ENCODE data around the gene AGPAT3.

The AGPAT3 gene

DNA sequence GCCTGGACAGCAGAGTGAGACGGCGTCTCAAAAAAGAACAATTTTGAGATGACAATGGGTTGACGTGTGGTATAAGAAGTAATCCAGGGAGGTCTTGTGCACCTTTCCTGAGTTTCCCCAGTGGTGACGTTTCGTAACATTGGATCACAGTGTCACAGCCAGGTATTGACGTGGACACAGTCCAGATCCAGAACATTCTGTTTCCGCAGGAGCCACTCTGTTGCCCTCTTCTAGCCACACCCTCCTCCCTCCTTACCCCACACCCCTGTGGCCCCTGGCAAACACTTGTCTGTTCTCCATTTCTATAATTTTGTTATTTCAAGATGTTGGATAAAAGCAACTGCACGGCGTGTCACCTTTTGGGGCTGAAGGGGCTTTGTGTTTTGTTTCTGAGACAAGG is 140.6 kb downstream of the AGPAT3 start:
- no peak for DNase-seq

DNA sequence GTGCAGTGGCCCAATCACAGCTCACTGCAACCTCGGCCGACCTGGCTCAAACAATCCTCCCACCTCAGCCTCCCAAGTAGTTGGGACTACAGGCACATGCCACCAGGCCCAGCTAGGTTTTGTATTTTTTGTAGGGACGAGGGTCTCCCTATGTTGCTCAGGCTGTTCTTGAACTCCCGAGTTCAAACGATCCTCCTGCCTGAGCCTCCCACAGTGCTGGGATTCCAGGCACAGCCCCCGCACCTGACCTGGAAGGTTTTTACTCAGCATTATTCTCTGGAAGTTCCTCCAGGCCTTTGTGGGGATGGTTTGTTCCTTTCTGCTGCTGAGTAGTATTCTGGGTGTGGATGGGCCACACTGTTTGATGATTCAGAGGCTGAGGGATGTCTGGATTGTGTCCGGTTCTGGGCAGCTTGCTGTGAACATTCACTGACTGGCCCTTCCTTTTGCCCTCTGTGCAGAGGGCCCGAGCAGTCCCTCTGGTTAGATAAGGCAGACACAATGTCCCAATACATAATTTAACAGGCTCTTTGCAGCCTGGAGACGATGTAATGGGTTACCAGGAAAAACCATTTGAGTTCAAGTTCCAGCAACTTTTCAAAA is 141.1 kb downstream of the AGPAT3 start:
- peak; percentile 92 for DNase-seq

DNA sequence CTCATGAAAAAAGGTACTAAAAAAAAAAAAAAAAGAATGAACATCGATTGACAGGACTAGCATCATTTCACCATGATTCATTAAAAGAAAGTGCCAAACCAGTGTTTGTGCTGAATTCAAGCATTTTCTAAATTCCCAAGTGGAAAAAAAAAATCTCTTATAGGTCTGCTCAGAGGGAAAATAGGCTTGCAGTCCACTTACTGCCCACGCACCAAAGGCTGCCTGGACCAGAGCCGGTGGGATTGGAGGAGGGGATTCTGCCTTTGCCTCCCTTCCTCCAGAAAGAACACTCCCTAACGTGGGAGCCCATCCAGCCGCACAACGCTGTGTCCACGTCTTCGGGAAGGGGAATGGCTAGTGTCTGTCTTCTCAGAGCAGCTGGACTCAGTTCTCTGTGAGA is 141.6 kb downstream of the AGPAT3 start:
- peak; percentile 79 for DNase-seq

DNA sequence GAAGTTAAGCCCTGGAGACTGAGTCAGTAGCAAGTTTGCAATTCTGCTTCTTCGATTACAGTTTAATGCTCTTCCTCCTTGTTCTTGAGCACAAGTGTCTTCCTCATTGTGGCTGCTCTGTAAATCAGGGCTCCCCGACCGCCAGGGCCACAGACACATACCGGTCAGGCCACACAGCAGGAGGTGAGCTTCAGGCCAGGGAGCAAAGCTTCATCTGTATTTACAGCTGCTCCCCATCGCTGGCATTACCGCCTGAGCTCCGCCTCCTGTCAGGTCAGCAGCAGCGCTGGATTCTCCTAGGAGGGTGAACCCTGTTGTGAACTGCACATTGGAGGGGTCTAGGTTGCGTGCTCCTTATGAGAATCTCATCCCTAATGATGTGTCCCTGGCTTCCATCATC is 145.4 kb downstream of the AGPAT3 start:
- no peak for DNase-seq

DNA sequence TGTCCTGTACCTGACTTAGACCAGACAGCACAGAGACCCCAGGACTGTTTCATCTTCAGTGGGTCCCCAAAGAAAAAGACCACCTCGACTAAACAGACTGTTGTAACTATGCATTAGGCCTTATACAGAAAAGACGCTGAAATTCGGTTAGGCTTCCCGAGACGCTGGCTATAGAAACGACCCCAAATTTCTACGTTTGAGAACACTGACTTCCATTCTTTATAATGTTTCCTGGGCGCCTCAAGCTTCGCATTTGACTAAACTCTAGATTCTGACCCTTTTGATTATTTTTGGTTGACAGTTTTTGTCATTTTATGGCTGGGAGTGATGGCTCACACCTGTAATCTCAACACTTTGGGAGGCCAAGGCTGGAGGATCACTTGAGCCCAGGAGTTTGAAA is 146.1 kb downstream of the AGPAT3 start:
- DNase-seq: no peak

DNA sequence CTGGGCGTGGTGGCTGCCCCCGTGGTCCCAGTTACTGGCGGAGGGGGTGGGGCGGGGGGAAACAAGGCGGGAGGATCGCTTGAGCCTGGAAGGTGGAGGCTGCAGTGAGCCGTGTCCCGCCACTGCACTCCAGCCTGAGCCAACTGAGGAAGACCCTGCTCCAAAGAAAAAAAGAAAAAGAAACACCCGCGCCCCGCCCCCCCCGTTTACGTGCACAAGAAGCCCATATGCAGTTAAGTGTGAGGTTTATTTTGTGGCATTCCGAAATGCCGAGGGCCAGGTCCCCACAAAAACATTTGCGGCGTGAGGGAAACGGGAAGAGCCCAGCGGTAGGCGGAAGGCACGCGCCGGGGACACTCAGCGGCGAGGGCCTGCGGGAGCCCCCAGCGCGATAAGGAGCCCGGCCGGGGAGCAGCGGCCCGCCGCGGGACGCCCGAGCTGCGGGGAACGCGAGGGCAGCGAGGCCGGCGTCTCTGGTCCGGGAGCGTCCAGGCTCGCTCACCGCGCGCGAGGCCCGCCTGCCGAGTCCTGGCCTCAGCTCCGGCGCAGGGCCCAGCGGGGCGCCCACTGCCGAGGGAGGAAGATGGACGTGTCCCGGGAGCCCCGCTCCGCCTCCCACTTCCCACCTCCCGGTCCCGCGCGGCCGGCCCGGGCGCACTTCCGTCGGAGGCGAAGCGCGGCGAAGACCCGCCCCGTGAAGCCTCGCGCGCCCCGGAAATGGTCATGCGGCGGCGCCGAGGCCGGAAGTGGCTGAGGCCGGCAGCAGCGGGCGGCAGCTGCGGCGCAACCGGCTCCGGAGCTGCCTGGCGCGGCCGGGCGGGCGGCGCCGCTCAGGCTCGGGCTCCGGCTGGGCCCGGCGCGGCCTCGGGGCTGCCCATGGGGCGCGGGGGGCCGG is 146.8 kb downstream of the AGPAT3 start, which contains the start of gene TRAPPC10:
TSS of gene TRAPPC10 (plus strand) at position 731 of the 895 bp plus-strand sequence. CDS start 185 bp downstream, outside the sequence.
- peak; percentile 51 for DNase-seq

DNA sequence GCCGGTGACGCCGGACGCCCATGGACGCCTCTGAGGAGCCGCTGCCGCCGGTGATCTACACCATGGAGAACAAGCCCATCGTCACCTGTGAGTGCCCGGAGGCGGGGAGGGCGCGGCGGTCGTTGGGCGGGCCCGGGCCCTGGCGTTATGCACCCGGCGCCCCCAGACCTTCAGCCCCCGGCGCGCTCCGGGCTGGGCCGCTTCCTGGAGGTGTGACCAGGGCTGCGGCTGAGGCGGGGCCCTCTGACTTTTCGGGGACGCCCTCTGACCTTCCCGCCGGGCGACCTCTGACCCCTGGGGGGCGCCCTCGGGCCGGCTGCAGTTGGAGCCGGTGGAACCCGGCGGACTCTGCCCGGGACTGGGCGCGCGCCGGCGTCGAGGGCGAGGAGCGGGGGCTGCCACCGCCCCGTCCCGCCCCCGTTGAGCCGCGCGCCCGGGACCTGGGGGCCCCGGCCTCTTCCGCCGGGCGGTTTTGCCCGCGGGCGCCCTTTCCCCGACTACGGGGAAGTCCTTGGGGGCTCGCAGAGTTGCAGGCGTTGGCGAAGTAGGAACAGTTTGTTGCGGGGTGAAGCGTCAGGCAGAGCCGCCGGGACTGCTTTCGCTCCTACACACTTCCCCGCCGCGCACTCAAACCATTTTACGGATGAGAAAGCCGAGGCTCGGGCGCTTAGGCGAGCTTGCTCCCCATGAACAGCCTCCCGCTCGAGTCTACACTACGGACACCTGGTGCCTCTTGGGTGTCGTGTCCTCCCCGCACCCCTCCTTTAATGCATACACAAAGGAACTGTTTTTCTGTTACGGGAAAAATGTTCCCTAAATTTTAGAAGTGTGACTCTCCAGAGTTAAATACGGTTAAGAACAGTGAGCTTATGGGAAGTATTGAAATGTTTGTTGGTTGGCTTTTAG is 147.7 kb downstream of the AGPAT3 start:
- no peak for DNase-seq

DNA sequence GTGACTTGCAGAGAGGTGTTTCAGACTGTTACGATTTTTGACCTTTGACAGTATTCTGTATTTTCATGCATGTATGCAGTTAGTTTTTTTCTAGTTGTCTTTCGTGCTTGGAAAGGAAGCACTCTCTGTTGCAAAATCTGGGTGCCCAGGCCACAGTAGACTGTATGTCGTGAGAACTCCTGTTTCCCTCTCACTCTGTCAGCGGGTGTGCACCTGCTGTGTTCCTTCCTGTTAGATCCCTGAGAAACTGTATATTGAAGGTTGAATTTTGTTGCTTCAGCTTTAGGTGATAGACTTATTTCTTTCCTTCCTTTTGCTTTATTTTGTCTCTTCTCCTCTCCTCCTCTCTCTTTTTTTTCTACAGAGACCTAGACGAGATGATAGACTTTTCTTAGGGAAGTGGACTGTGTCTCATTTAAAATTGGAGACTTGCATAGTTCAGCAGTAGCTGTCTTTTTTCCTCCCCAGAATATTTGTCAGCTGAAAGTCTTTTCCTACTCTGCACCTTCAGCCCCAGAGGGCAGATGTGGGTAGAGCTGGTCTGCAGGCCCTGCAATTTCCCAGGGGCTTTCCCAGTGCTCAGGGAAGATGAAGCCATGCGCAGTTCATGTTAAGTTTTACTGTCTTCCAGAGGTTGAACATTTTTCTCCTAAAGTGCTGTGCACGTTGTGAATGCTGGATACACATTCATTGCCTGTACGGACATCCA is 148.5 kb downstream of the AGPAT3 start:
- DNase-seq: peak; percentile 26

DNA sequence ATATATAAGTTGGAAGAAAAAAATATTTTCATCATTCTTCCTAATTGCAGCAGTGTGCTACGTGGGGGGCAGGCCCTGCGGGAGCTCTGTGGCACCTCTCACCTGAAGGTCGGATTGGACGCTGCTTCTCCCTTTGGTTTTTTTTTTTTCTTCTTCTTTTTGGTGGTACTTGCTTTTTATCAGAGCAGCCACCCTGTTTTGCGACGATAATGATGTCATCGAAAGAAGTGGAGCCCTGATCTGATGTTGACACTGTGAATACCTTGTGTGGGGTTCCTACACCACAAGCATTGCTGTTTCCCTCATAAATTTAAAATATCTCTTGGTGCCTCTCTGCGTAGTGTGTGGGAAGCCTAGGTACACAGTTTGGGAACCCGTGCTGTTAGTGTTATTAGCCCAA is 152.6 kb downstream of the AGPAT3 start:
- no peak for DNase-seq

DNA sequence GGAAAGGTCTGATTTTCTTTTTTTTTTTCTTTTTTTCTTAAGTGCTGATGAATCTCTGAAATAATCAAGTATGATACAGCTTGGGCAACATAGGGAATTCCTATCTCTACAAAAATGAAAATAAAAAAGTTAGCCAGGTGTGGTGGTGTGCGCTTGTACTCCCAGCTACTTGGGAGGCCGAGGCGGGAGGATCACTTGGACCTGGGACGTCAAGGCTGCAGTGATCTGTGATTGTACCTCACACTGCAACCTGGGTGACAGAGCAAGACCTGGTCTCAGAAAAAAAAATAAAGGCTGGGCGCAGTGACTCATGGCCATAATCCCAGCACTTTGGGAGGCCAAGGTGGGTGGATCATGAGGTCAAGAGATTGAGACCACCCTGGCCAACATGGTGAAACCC is 153.1 kb downstream of the AGPAT3 start:
- DNase-seq: no peak

DNA sequence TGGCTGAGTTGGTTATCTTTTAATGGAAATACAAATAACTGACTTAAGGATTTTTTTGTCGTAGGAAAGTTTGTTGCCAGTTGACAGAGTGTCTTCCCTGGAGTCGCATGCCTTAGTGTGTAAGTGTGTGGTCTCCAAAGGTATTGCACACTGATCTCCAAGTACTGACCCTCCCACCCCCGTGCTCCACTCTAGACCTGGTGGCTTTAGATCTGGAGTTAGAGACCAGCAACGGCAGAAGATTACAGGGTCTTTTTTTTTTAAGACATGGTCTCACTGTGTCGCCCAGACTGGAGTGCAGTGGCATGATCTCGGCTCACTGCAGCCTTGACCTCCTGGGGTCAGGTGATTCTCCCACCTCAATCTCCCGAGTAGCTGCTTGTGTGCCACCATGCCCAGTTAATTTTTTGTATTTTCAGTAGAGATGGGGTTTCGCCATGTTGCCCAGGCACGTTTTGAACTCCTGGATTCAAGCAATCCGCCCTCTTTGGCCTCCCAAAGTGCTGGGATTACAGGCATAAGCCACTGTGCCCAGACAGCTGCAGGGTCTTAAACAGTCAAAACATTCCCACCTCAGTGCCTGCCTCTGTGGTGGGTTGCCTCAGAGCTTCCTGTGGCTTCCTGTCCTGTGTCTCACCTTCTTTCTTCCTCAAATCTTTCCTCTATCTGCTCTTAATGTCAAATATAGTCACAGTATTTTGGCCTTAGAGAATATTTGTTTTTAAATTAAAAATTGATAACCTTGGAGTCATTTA is 154.0 kb downstream of the AGPAT3 start:
- DNase-seq: no peak

DNA sequence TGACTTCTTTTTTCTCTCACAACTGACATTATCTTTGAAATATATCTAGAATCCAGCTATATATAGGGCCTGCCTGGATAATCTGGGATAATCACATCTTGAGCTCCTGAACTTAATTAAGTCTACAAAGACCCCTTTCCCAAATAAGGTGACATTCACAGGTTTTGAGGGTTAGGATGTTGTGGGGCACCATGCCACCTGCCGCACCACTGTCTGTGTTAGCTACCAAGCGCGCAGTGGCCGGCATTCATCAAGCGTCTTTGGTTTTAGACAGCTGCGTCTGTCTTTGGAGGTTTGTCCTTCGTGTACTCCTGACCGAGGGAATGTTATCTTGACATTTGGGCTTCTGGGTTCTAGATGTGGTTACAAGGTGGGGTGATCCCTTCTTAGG is 154.5 kb downstream of the AGPAT3 start:
- DNase-seq: no peak

DNA sequence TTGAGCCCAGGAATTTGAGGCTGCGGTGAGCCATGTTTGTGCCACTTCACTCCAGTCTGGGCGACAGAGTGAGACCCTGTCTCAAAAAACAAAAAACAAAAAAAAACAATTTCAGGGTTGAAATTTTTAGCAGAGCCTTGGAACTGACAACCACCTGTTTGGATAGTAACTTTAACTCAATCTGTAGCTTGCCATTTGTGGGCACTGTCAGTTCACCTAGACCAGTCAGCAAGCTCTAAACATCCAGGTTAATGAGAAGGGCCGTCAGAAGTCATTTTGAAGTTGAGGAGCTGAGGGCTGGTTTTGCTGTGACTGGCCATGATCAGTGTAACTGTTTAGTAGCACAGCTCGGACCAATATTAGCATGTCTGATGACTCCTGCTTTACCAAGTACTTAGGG is 155.5 kb downstream of the AGPAT3 start:
- DNase-seq: no peak

DNA sequence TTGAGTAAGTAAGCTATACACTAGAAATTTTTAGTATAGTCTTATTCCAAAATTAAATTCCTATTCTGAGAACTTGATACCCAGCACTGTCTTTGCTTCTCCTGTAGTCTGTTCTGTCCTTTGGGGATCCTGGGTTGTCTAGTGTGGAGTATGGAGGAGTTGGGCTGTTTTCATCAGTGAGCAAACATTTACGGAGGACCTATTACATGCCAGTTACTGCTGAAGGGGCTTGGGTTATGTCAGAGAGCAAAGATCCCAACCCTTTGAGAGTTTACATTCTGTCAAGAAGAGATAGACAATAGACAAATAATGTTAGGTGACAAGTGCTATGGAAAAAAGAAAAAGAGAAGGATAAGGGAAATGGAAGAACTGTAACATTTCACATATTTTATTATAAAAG is 156.0 kb downstream of the AGPAT3 start:
- no peak for DNase-seq

DNA sequence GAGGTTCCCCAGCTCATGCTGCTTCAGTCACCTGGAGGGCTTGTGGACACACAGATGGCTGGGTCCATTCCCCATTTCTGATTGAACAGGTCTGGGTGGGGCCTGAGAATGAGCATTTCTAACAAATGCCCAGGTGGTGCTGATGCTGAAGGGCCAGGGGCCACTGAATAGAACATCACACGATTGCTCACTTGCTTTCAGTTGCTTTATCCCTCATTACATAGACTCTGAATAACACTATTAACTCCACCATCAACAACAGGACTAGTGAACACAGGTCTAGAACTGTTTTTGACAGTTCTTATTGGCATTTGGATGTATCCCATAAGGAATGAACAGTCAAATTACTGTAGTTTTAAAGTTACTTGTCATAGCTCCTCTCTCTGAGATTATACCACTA is 159.2 kb downstream of the AGPAT3 start:
- no peak for DNase-seq

DNA sequence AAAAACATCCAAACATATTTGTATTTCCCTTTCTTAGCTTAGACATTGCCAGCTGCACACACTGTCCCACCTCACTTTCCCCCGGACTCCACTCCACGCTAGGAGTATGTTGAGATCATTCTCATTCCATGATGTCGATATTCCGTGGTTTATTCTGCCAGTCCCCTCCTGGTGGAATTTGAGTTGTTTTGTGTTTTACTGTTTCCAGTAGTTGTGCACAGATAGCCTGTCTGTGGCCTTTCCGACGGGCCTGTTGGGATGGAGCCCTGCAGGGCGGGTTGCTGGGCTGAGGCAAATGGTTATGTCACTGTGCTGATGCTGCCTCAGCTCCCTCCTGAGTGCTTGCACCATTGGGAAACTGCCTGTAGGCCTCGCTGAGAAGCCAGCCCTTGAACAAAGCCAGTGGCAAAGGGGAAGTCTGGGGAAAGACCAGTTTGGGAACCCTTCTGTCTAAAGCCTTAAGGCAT is 159.9 kb downstream of the AGPAT3 start:
- DNase-seq: peak; percentile 4

DNA sequence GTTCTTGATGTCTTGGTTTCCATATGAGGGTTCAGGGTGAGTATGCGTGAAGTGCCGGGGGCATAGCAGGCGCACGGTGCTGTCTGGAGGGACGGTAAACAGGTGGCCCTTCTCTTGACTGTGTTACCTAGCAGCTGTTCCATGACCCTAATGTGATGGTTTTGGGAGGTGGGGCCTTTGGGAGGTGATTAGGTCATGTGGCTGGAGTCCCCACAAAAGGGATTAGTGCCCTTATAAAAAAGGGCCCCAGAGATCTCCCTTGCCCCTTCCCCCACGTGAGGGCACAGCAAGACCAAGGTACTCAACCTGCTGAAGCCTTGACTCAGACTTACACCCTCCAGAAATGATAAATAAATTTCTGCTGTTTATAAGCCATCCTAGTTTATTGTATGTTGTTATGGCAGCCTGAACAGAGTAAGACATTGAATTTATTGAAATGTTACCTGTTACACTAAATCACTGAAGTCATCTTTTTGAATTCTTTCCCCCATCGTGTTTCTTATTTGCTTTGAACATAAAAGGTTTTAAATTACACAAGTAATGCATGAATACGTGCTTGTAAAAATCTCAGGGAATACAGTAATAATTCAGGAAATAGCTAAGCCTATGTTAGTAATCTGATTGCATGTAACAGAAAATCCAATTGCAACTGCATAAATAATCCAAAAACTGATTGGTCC is 162.7 kb downstream of the AGPAT3 start:
- no peak for DNase-seq

DNA sequence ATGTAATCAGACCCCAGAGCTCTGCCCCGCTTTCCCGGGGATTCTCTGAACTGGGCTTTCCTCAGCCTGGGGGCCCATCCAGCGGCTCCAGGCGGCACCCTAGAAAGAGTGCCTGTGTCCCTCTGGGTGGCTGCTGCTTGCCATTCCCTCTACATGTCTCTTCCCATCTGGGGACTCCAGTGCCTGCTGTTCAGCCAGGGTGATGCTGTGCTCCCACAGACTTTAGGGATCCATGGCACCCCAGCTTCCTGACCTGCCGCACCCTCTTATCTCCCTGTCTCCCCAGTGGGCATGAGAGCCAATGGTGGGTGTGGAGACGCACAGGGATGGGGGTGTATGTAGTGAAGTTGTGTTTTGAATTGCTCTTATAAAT is 163.2 kb downstream of the AGPAT3 start:
- no peak for DNase-seq

DNA sequence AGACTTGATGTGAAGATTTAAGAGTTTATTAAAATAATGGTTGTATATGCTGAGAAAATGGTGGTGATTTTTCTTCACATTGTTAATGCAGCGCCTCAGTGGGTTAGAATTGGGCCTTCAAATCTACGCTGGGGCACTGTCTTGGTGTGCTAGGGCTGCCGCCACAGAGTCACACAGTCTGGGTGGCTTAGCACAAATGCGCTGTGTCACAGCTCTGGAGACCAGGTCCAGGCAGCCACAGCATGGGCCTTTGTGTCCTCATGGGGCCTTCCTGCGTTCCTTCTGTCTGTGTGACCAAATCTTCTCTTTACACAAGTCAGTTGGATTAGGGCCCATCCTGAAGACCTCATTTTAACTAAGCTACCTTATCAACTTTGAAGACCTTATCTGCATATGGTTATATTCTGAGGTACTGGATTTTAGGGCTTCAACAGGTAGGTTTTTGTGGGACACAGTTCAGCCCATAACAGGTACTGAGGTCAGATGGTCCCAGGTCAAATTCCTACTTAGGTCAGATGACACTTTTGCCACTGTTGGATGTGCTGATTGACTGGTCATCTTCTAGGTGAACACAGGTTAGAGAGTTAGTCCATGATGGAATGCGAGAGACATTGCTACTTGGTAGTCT is 164.6 kb downstream of the AGPAT3 start:
- no peak for DNase-seq

DNA sequence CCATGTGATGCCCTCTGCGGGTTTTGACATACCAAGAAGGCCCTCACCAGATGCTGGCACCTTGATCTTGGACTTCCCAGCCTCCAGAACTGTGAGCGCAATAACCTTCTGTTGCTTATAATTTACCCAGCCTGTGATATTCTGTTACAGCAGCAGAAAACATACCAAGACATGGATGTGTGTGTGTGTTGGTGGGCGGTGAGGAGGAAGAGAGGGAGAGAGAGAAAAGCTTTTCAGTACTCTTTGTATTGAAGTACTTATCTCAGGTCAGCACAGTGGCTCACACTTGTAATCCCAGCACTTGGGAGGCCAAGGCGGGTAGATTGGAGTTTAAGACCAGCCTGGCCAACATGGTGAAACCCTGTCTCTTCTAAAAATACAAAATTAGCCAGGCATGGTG is 170.2 kb downstream of the AGPAT3 start:
- no peak for DNase-seq
